ENCODE measurements around the gene RTRAF.

The RTRAF gene

GRCh38 chr14:51989293-51990234, at the start of gene RTRAF:
Gene RTRAF (plus strand): TSS chr14:51989546. CDS start chr14:51989640, 94 bp downstream.
- peak; percentile 93 for DNase-seq

DNA sequence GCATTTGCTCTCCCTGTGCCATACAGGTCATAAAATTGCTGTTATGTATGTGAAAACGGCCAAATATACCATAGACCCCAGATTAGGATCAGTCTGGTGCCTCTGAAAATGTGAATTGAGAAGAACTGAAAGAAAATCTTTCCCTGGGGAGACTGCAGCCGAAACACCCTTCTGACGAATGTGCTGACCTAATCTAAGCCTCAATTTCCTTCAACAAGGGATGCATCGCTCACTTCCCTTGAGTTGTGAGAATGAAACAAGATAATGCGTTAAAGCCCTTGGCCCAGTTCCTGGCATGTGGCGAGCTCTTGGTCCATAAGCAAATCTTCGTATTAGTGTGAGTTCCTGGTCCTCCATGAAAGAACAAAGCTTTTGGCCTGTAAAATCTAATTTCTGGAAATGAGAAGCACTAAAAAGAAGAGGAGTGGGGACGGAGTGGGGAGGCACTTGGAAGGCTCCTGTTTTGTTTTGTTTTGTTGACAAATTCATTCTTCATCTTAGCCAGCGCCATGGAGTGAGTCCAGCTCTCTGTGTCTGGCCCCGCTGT, 49.5 kb upstream of the RTRAF start:
- no peak for DNase-seq

GRCh38 chr14:51942971-51943370, 46.4 kb upstream of the RTRAF start:
- DNase-seq, result no peak

GRCh38 chr14:51950007-51950406, 39.3 kb upstream of the RTRAF start:
- no peak for DNase-seq

GRCh38 chr14:51951656-51952055, 37.7 kb upstream of the RTRAF start:
- DNase-seq, result no peak

DNA sequence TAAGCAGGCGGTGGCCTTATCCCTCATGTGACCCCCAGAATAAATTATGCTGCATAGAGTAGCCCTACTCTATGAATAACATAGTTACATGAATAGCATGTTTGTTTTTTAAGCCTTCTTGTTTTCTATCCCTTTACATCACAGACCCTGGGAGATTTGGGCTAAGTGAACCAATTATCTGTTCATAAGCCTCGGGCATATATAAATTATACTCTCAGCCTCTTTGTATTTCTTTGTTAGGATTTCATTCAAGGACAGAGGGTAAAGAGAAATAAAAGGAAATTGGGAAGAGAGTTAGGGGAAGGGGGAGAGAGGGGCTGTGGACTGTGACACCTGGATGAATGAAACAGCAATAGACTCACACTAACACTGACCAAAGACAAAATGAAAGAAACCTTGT, 35.3 kb upstream of the RTRAF start:
- no peak for DNase-seq

DNA sequence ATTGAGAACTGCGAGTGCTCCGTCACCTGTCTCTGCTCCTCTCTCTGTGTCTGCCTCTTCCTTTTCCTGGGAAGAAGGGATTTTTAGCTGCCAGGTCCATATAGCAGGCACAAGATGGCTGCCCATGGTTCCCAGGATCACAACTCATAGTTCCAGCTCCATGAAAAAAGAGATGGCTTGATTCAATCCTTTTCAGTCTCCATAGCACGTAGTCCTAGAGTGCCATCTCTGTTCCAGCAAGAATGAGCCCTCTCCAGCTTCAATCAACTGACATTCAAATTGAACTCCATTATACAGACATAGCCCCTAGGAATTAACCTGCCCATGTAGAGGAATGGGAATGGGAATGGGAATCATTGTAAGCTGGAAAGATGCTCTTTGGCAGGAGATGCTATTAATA, 34.7 kb upstream of the RTRAF start:
- peak; percentile 13 for DNase-seq

DNA sequence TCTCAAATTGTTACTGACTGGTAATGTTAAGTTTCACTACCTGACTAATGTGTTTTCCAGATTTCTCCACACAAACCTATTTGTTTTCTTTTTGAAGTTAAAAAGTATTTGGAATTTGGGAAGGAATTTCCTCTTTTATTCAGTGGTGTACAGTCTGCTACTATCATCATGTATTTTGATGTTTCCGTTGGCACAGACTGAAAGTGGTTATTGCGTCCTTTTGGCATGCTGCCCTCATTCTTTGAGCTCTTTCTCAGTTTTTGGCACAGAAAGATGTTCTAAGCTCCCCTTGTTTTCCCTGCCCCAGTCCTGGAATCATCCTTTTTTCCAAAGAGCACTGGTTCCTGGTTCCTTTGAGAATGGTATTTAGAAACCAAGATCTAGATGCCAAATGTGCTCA, 31.4 kb upstream of the RTRAF start:
- DNase-seq, result no peak

DNA sequence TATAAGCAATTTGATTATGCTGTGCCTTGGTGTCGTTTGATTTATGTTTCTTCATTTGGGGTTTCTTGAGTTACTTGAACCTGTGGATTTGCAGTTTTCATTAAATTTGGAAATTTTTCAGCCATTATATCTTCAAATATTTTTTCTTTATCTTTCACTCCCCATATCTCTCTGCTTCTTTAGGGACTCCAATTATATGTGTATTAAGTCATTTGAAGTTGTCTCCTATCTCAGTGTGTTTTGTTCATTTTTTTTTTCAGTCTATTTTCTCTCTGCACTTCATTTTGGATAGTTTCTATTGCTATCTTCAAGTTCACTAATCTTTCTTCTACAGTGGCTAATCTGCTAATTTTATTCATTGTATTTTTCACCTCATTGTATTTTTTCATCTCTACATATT, 29.4 kb upstream of the RTRAF start:
- DNase-seq, result no peak

DNA sequence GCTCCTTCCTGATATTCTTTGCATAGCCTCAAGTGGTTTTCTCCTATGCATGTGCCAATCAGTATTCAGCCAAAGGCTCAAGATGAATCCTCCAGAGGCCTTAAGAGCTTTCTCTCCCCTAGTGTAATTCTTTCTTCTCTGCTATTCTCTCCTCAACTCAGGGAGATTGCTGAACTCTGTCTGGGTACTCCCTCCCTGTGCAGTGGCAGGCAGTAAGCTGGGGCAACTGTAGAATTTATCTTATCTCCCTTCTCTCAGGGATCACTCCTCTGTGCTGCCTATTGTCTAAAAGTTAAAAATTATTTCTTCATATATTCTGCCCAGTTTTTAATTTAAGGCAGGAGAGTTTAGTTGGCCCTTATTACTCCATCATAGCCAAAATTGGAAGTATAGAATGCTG, 28.5 kb upstream of the RTRAF start:
- no peak for DNase-seq

DNA sequence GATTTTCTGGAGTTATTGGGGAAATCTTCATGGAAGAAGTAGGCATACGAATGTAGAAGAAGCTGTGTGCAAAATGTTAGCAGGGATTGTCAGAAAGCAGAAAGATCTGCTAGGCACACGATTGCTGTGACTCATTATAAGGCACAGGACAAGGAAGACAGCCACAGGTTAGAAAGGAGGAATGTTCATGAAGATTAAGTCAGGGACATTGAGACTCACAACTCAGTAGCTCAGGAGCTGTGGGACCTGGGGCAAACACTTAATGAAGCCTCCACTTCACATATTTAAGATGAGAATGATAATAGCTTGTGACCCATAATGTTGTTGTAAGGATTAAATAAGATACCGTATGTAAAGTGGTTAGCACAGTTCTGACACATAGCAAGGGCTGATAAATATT, 26.6 kb upstream of the RTRAF start:
- no peak for DNase-seq

DNA sequence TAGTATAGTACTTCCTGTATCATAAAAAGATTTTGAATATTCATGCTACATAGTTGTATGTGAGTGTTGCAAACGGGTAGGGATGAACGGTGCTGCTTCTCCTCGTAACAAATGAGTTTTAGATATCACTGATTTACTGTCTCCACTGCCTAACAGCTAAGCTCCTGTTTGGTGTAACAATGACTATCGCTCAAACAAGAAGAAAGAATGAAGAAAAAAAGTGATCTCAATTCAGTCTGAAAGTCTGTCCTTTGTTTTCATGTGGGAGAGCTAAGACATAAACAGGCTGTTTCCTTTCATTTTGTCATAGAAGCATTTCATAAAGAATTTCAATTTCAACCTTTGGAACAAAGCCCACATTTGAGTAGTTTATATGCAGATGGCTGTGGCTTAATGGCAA, 26.1 kb upstream of the RTRAF start:
- DNase-seq, result no peak

GRCh38 chr14:51967521-51967920, 21.8 kb upstream of the RTRAF start:
- no peak for DNase-seq

DNA sequence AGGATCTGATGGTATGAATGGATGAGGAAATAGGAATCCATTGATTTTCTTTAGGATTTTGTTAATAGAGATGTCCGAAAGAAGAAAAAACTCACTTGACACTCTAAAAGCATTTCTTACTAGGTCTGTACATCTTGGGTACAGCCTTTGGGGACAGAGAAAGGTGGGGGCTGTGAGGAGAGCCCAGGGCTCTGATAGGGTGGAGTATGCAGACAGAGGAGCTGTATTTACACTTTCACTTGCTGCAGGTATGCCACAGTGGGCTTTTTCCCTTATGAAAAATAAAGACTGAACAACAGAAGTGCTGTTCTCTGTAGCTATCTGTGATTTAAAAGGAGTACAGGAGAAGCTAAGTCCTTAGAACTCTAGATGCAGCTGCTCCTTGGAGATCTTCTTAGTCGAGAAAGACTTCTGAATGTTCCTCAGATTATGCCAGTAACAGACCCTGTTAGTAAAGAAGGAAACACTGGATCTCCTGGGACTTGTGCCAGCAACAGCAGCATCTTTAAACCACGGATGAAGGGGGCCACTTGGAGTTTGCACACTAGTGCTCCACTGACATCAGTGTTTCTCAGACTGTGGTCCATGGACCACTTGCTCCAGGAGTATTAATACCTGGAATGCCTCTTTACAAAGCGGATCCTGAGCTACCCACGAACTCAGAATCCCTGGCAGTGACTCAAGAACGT, 19.4 kb upstream of the RTRAF start:
- DNase-seq, result no peak

GRCh38 chr14:51972566-51972965, 16.8 kb upstream of the RTRAF start:
- no peak for DNase-seq

- no peak for DNase-seq
Observed at GRCh38 chr14:51977075-51977474, 12.3 kb upstream of the RTRAF start.

- DNase-seq, result no peak
Observed at GRCh38 chr14:51978681-51979085, 10.7 kb upstream of the RTRAF start.

DNA sequence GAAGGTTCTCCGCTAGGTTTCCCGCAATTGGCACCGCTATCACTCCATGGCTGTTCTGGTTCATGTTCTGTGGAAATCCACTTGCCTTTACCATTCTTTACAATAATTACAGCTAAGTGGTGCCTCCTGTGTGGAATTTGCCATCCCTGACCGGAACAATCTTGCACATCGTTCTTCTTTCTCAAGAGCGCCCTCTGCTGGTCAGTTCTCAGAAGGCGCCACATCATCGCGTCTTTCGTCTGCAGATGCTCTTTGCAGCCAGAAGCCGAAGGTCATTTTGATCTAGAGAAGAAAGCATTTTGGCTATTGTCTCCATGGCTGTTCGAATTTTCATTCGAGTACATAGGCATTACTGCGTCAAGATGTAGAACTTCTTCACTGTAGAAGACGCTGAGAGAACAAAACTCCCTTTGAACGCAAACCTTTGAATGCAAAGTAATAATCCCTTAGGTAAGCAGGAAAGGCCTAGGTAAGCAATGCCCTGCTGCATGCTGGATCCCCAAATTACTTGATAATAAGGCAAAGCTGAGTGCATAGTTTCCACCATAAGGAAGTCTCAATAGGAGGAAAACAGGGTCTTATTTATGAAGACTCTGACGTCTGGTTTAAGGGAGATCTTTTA, 10.1 kb upstream of the RTRAF start:
- peak; percentile 87 for DNase-seq

DNA sequence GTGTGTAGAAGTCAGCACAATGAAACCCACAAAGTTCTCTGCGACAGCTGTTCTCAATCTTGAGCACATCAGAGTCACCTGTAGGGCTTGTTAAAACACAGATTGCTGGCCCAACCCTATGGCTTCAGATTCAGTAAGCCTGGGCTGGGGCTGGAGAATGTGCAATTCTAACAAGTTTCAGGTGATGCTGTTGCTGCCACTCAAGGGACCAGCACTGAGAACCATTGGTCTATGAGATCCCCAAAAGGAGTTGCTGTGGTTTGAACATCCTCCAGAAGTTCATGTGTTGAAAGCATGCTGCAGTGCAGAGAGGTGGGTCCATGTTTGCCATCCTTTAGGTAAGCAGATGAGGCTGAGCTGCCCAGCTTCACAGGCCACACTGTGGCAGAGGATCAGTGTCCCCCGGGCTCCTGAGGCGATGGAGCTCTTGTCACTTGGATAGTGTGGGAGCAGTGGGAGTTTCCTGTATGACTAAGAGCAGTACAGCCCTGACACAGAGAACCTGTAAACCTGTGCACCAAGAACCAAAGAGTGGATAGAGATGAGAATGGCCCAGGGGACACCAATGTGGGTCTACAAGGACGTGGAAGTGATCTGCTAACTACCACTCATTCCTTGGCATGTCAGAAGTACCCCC, 8.0 kb upstream of the RTRAF start:
- DNase-seq, result no peak

DNA sequence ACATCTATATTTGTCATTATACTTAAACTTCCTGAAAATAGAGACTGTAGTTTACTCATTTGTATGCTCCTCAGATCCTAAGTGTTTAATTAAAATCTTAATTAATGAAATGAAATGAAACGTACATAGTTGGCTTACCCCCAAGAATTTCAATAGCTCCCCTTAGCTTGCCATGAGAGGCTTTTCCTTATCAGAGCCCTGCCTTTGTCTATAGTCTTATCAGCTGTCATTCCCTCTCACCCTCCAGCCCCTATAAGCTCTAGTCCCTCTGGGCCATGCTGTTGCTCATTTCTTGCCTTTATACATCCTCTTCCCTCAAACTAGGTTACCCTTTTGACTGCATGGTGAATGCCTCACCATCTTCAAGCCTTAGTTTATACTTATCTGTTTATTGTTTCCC, 1.1 kb upstream of the RTRAF start:
- no peak for DNase-seq

GRCh38 chr14:51990488-51990887, 1.1 kb downstream of the RTRAF start:
- no peak for DNase-seq

DNA sequence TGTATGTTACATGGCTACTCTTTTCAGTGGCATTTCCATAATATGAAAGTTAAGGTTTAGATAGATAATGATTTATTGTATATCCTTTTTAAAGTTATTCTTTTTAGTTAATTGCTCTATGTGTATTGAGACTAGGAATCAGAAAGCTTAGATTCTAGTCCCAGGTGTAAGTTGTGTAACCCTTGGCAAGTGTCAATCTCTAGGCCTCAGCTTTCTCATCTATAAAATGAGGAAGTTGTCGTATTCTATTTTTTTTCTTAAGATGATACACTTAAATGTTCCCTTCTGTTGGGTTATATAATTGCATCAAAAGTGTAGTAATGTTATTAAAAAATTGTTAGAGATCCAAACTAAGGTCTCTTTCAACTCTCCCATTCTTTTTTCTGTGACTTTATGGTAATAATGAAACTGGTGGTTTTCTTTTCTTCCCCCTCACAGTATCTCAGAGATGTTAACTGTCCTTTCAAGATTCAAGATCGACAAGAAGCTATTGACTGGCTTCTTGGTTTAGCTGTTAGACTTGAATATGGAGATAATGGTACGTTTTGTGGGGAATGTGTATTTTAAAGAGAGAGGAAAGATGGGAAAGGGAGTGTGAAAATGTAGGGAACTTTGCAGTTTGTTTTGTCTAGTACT, 4.1 kb downstream of the RTRAF start:
- DNase-seq, result no peak

All from CD4-positive, alpha-beta T cell treated with Interleukin-6 for 4 hours (primary cell).